ENCODE results near the gene EIF4G2.

The EIF4G2 gene

DNA sequence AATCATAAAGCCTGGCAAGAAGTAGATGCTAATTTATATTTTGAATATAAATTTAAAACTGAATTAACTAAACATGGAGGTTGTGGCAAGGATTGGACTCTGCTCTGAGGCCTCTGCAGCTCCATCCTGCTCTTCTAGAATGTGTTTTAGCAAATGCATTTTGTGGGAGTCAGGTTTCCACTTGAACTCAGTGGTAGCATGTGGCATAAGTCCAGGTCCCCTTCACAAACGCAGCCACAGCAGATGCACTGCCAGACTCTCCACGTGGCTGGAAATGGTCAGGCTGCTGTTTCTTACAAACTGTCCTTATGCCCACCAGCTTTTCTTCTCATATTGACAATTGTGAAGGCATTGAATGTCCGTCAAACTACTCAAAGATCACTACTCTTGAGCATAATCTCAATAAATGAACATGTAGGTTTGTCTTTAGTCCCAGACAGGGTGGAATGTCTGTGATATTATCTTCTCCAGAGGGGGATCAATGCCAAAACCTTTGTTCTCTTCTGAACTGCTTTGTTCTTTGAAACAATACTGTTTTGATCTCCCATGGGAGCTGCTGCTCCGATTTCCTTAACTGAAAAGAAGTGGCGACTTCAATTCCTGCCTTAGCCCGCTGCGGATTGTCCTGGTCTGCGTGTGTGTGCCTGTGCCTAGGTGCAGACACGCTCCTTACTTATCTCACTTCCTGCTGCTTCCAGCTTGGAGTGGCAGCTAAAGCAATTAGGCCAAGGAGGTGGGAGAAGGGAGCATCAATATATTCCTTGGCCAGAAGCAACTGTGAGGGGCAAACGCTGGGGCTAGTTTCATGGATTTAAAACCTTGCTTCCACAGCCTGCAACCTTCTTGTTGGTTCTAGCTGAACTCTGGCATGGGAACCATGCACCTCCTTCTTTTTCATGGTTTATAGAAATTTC lies 24.2 kb downstream of the EIF4G2 start:
- Histone ChIP-seq H3K4me1 (peaks cover 16% of the 10 kb centered on the region), H3K36me3 (no peaks in the 10 kb centered on the region; the same call in 1 of the 2 replicates), H3K4me3 (ENCODE audit: low read depth, low read length) (no peak overlapping the region), H3K27me3 (no peaks in the 10 kb centered on the region), H3K9me3 (no peaks in the 10 kb centered on the region)
- DNase-seq, result peak; percentile 51
- TF ChIP-seq, protein P1, sequence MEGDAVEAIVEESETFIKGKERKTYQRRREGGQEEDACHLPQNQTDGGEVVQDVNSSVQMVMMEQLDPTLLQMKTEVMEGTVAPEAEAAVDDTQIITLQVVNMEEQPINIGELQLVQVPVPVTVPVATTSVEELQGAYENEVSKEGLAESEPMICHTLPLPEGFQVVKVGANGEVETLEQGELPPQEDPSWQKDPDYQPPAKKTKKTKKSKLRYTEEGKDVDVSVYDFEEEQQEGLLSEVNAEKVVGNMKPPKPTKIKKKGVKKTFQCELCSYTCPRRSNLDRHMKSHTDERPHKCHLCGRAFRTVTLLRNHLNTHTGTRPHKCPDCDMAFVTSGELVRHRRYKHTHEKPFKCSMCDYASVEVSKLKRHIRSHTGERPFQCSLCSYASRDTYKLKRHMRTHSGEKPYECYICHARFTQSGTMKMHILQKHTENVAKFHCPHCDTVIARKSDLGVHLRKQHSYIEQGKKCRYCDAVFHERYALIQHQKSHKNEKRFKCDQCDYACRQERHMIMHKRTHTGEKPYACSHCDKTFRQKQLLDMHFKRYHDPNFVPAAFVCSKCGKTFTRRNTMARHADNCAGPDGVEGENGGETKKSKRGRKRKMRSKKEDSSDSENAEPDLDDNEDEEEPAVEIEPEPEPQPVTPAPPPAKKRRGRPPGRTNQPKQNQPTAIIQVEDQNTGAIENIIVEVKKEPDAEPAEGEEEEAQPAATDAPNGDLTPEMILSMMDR (IDR thresholded peaks at IDR 0.05; ENCODE audit: low read depth, low read length), result no peak

DNA sequence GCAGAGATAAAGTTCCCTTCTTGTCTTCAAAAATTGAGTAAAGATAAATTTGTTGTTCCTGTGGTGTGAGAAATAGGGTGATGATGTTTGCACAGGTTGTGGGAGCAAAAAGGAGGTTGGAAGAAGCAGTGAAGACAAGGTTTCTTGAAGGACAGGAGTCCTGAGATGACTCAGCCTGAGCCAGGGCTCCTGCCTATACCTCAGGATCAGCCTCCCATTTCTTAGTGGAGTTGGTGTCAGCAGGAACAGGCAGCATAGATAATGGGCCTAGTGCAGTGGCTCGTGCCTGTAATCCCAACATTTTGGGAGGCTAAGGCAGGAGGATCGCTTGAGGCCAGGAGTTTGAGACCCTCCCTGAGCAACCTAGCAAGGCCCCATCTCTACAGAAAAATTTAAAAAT lies 28.7 kb downstream of the EIF4G2 start:
- no peak for DNase-seq
- Histone ChIP-seq H3K4me1 (peaks cover 29% of the 10 kb centered on the region), H3K36me3 (peaks cover 4% of the 10 kb centered on the region), H3K27me3 (no peaks in the 10 kb centered on the region), H3K4me3 (ENCODE audit: low read depth, low read length) (no peak overlapping the region), H3K9me3 (no peaks in the 10 kb centered on the region)
- TF ChIP-seq, protein P1 (IDR thresholded peaks at IDR 0.05; ENCODE audit: low read depth, low read length), result no peak

DNA sequence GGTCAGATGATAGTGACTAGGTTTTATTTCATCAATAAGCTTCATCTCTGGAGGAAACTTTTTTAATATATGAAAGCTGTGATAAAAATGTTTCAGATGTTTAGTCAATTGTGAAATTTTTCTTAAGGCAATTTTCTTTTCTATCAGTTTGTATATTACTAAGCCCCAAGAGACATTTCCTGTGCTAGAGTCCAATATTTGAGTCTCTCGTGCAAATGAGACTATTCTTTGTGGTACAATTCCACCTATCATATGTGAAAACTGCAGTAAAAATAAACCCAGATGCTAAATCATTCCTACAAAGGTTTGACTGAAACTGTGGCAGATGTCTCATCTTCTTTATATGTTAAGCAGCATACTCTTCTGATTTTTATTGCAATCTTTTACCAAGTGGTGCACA lies 29.6 kb downstream of the EIF4G2 start:
- peaks cover 19% of the 10 kb centered on the region for H3K4me1 ChIP-seq
- DNase-seq, result no peak

DNA sequence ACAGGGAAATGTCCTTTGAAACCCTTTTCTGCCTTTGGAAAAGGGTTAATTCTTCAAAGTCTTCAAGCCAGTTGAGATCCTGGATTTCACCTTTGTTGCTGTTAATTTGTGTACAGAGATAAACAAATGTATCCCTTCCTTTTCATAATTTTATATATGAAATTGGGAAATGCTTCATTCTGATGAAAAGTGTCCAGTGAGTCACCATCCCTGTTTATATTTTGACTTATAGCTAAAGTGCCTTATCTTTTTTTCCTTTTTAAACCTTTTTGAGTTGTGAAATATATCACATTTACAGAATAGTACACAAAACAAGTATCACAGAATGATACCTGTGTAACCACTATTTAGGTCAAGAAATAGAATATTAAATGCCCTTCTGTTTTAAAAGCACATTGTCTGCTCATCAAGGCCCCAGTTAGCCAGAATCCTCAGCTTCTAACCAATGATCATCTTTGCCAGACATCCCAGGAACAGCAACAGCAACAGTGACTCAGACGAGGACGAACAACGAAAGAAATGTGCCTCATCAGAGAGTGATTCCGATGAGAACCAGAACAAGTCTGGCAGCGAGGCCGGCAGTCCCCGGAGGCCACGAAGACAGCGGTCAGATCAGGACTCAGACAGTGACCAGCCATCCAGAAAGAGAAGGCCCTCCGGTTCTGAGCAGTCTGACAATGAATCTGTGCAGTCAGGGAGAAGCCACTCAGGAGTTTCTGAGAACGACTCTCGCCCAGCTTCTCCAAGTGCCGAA lies 30.3 kb downstream of the EIF4G2 start:
- Histone ChIP-seq H3K27me3 (no peaks in the 10 kb centered on the region), H3K4me3 (ENCODE audit: low read depth, low read length) (peak overlapping the region; percentile 9), H3K36me3 (peaks cover 5% of the 10 kb centered on the region)

More for the DNA sequence above, 29.6 kb downstream of the EIF4G2 start:
- peaks cover 4% of the 10 kb centered on the region for H3K36me3 ChIP-seq
- TF ChIP-seq, protein P1 (IDR thresholded peaks at IDR 0.05; ENCODE audit: low read depth, low read length), result no peak
- H3K9me3 ChIP-seq, result no peaks in the 10 kb centered on the region
- H3K27me3 ChIP-seq, result no peaks in the 10 kb centered on the region
- H3K4me3 ChIP-seq (ENCODE audit: low read depth, low read length), result peak overlapping the region; percentile 9; the same call in 1 of the 2 replicates

DNA sequence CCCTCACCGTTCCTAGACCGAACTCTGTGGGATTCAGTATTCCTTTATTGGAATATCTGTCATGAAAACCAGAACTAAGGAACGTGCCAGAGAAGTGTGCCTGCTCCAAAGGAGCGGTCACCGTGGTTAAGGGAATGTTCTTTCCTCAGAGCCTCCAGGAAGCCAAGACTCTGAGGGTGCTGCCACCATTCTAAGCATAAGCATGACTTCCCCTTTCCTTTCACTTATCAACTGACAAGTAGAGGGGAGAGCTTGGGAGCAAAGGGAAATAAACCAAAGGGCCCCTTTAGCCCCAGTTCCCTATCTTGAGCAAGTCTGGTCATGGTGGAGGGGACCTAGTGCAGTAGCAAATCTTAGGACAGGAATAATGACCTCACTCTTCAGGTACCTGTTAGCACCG lies 30.9 kb downstream of the EIF4G2 start:
- H3K4me3 ChIP-seq (ENCODE audit: low read depth, low read length), result no peak overlapping the region
- no peak for DNase-seq
- H3K9me3 ChIP-seq, result no peaks in the 10 kb centered on the region
- TF ChIP-seq, protein P1 (IDR thresholded peaks at IDR 0.05; ENCODE audit: low read depth, low read length), result no peak
- H3K36me3 ChIP-seq, result peaks cover 8% of the 10 kb centered on the region
- peaks cover 16% of the 10 kb centered on the region for H3K4me1 ChIP-seq
- no peaks in the 10 kb centered on the region for H3K27me3 ChIP-seq

More for the DNA sequence above, 30.3 kb downstream of the EIF4G2 start:
- TF ChIP-seq, protein P1 (IDR thresholded peaks at IDR 0.05; ENCODE audit: low read depth, low read length), result no peak
- peak; percentile 83 for DNase-seq
- Histone ChIP-seq H3K4me1 (peaks cover 16% of the 10 kb centered on the region), H3K9me3 (no peaks in the 10 kb centered on the region)

Measured in BE2C (cell line).